Astrocyte of the cerebellum (primary cell): ENCODE measurements around the gene DCLK2.
"Not testable (repeated sequence)": the region's sequence is repeated elsewhere in the genome, so short reads cannot be mapped to it uniquely, and the experiment has no call there.

Experiments used
- DNase-seq: peaks from one replicate; pipeline ENCODE4 v3.0.0-alpha.2; 2011; ENCODE audit warnings: low read depth
- H3K4me3 ChIP-seq: 2 replicates; pipeline ENCODE4 v1.5.1; 2011; ENCODE audit warnings: mild to moderate bottlenecking, low read depth, low read length, moderate library complexity
- CTCF ChIP-seq: IDR thresholded peaks from 2 replicates; pipeline ENCODE4 v1.5.1; 2012; ENCODE audit warnings: low read length, low read depth, moderate library complexity, mild to moderate bottlenecking; ENCODE audit errors: missing control alignments
- in situ Hi-C: cut with HindIII; loops from 2 replicates; pipeline ENCODE4 v1.10.0; 2017; ENCODE audit warnings: low sequenced_read_pairs

DCLK2 gene

GRCh38 chr4:150156543-150156942 is 78.3 kb downstream of the DCLK2 start:
- no peak for TF ChIP-seq CTCF
- H3K4me3 ChIP-seq, result no peak overlapping the region
- in situ Hi-C loops, result no loop called here
- DNase-seq, result no peak

GRCh38 chr4:150158041-150158440 is 79.8 kb downstream of the DCLK2 start:
- no peak for TF ChIP-seq CTCF
- DNase-seq, result no peak
- H3K4me3 ChIP-seq, result no peak overlapping the region
- in situ Hi-C loops, result no loop called here

GRCh38 chr4:150160473-150160872 is 82.2 kb downstream of the DCLK2 start:
- no peak for DNase-seq
- no peak overlapping the region for H3K4me3 ChIP-seq
- in situ Hi-C loops, result no loop called here
- no peak for TF ChIP-seq CTCF

DNA sequence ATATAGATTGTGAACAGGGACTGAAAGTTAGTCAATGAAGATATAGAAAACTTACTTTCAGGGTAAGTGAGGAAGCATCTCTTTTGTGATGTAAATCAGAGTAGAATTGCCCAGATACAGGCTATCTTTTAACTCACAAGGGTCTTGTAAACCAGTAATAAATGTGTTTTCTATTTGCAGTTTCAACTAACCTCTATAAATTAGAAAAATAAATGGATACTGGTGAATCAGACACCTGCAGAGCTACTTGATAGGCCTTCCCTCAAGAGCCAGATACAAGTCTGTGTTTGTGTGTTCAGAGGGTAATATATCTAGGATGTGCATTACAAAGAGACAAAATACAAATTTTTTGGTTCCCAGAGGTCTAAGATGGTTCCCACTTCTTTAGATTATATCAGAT is 82.9 kb downstream of the DCLK2 start:
- in situ Hi-C loops, result no loop called here
- TF ChIP-seq CTCF, result no peak
- DNase-seq, result no peak
- H3K4me3 ChIP-seq, result no peak overlapping the region

GRCh38 chr4:150162020-150162419 is 83.8 kb downstream of the DCLK2 start:
- DNase-seq, H3K4me3 ChIP-seq, in situ Hi-C loops: not testable (repeated sequence)

GRCh38 chr4:150164055-150164454 is 85.8 kb downstream of the DCLK2 start:
- TF ChIP-seq CTCF, result no peak
- no peak overlapping the region for H3K4me3 ChIP-seq
- in situ Hi-C loops, result no loop called here
- no peak for DNase-seq

DNA sequence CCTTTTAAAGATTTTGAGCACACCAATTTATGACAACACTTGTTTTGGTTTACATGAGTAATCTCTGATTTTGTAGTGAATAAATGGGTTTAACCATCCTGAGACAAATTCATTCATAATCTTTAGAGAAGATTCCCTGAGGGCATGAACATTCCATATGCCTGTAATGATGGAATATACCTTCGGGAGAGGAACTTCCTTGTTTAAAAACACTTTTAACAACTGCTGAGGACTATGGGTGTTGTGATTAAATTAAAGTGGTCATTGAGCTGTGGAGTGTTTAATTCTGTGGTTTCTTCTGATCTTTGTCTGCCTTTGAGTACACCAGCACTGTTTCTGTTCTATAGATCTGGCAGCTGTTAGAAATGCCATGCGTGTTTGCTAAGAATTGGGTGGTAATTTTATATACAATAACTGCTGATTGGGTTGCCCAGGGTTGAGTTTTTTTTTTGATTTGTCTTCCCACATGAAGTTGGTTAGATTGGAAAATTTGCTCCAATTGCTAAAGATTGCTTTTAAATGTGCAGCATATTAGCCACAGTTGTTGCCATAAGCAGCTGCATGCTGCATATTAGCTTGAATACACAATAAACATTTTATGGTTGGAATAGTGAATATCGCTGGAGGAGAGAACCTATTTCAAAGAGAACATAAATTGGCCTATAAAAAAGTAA is 86.8 kb downstream of the DCLK2 start:
- TF ChIP-seq CTCF, result no peak
- DNase-seq, result no peak
- no peak overlapping the region for H3K4me3 ChIP-seq
- in situ Hi-C loops, result no loop called here
